DND-41 (cell line): ENCODE results near the gene PIK3IP1.

Source experiments
- ATAC-seq: fragments of 200-7000 bp; cut with Tn5 transposase; 3 replicates; pipeline ENCODE4 v1.9.1; 2021; ENCODE audit warnings: low read depth; ENCODE audit not compliant: insufficient read depth
- DNase-seq: peaks from one replicate; pipeline ENCODE4 v3.0.0-alpha.2; 2020
- H2AFZ ChIP-seq: 2 replicates; pipeline ENCODE4 v1.6.0; 2012; ENCODE audit warnings: low read depth, low read length
- H3K27ac ChIP-seq: 2 replicates; pipeline ENCODE4 v1.5.1; 2012; ENCODE audit warnings: low read length, inconsistent platforms
- H3K27me3 ChIP-seq: fragments of 200-600 bp; sonication (generic); 2 replicates; pipeline ENCODE4 v1.6.0; 2012; ENCODE audit warnings: low read length, mild to moderate bottlenecking, inconsistent platforms; ENCODE audit not compliant: insufficient read depth, poor library complexity
- H3K36me3 ChIP-seq: 2 replicates; pipeline ENCODE4 v1.5.1; 2012; ENCODE audit warnings: low read length, inconsistent platforms; ENCODE audit not compliant: insufficient read depth
- H3K4me1 ChIP-seq: 2 replicates; pipeline ENCODE4 v1.5.1; 2012; ENCODE audit warnings: mild to moderate bottlenecking, low read length; ENCODE audit not compliant: insufficient read depth
- H3K4me2 ChIP-seq: 2 replicates; pipeline ENCODE4 v1.6.0; 2012; ENCODE audit warnings: mild to moderate bottlenecking, moderate library complexity, low read length, inconsistent platforms; ENCODE audit not compliant: insufficient read depth
- H3K4me3 ChIP-seq, 2 experiments: fragments of 200-600 bp in 1 of 2; shearing (Covaris generic) in 1 of 2; 2 replicates each; pipeline ENCODE4 v1.5.1; 2012 to 2016; ENCODE audit warnings: inconsistent platforms in 2 of 2, low read length in 2 of 2, mild to moderate bottlenecking in 2 of 2, low read depth in 1 of 2, moderate library complexity in 1 of 2
- H3K79me2 ChIP-seq: 2 replicates; pipeline ENCODE4 v1.6.0; 2012; ENCODE audit warnings: low read length, inconsistent platforms; ENCODE audit not compliant: insufficient read depth
- H3K9ac ChIP-seq: 2 replicates; pipeline ENCODE4 v1.6.0; 2012; ENCODE audit warnings: low read depth, mild to moderate bottlenecking, inconsistent platforms, low read length, moderate library complexity
- H3K9me3 ChIP-seq: 2 replicates; pipeline ENCODE4 v1.5.1; 2012; ENCODE audit warnings: low read length, moderate library complexity, mild to moderate bottlenecking, inconsistent platforms; ENCODE audit not compliant: insufficient read depth, severe bottlenecking
- H4K20me1 ChIP-seq: 2 replicates; pipeline ENCODE4 v1.6.0; 2012; ENCODE audit warnings: low read length; ENCODE audit not compliant: insufficient read depth
- EZH2 ChIP-seq: IDR thresholded peaks from 3 replicates; pipeline ENCODE4 v1.6.1; 2012; ENCODE audit warnings: borderline replicate concordance, low read depth, mild to moderate bottlenecking, moderate library complexity, low read length, inconsistent platforms; ENCODE audit not compliant: severe bottlenecking
- TF ChIP-seq, protein P1 (sequence below): IDR thresholded peaks from 2 replicates; pipeline ENCODE4 v1.5.1; 2012; ENCODE audit warnings: borderline replicate concordance, low read length, moderate library complexity, mild to moderate bottlenecking; ENCODE audit not compliant: poor library complexity, severe bottlenecking; ENCODE audit errors: extremely low read depth

The PIK3IP1 gene

DNA sequence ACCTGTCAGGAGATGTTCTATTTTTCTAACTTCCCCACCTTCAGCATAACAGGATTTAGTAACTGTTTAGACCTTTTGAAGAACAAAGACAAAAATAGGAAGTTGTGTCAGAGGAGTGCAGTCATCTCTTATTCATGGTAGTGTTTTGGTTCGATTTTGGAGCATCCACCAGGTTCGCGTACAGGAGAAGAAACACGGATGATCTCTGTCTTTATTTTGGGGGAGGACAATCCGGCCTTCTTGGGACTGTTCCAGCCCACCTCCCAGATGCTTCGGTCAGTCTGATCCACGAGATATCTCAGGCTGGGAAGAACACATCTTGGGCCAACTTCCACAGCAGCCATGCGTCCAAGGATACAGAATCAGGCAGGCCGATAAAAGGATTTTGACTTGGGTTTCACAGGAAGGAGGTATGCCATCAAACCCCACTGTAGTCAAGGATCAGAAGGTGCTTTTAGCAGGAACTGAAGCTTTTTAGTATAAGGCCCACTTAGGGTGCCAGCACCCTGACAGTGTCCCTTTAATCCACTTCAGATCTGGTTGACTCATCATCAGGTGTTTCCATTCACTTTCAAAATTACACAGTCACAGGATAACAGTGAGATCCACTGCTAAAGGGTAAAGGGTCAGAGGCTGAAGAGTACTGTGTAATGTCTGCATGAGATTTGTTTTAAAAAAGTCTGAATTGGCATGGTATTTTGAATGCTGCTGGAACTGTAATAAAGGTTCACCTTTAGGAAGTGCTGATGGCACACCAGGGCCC lies 37.3 kb upstream of the PIK3IP1 start:
- Histone ChIP-seq H3K4me2 (no peak overlapping the region), H3K36me3 (peaks cover 95% of the 10 kb centered on the region), H3K27me3 (no peaks in the 10 kb centered on the region), H4K20me1 (peaks cover 68% of the 10 kb centered on the region), H3K9me3 (no peaks in the 10 kb centered on the region), H2AFZ (no peak overlapping the region), H3K9ac (no peak overlapping the region), H3K27ac (no peak overlapping the region), H3K4me1 (no peaks in the 10 kb centered on the region), H3K79me2 (peaks cover 47% of the 10 kb centered on the region), H3K4me3 (no peak overlapping the region)
- no peak for TF ChIP-seq EZH2
- TF ChIP-seq, protein P1, sequence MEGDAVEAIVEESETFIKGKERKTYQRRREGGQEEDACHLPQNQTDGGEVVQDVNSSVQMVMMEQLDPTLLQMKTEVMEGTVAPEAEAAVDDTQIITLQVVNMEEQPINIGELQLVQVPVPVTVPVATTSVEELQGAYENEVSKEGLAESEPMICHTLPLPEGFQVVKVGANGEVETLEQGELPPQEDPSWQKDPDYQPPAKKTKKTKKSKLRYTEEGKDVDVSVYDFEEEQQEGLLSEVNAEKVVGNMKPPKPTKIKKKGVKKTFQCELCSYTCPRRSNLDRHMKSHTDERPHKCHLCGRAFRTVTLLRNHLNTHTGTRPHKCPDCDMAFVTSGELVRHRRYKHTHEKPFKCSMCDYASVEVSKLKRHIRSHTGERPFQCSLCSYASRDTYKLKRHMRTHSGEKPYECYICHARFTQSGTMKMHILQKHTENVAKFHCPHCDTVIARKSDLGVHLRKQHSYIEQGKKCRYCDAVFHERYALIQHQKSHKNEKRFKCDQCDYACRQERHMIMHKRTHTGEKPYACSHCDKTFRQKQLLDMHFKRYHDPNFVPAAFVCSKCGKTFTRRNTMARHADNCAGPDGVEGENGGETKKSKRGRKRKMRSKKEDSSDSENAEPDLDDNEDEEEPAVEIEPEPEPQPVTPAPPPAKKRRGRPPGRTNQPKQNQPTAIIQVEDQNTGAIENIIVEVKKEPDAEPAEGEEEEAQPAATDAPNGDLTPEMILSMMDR: no peak
- no peak for DNase-seq
- ATAC-seq: no peak

DNA sequence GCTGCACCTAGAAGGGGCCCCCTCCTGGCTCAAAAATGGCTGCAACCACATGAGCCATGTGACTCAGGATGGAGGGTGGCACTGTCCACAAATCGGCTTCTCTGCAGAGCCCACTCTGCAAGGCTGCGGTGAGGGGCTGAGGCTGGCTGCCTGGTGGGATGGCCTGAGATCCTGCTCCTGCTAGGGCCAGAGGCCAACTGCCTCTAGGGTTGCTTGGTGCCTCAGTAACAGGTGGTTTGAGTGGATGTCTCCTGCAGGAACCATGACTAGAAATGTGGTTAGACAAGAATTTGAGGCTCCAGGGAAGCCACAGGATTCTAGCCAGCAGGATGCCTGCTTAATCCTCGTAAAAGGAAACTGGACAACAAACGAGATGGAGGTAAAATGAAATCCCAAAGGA lies 36.7 kb upstream of the PIK3IP1 start:
- Histone ChIP-seq H3K4me2 (no peak overlapping the region), H4K20me1 (peaks cover 65% of the 10 kb centered on the region), H3K27ac (no peak overlapping the region), H3K9ac (no peak overlapping the region), H3K9me3 (no peaks in the 10 kb centered on the region), H3K4me1 (no peaks in the 10 kb centered on the region), H3K36me3 (peaks cover 93% of the 10 kb centered on the region), H3K27me3 (no peaks in the 10 kb centered on the region), H3K79me2 (peaks cover 42% of the 10 kb centered on the region), H3K4me3 (no peak overlapping the region), H2AFZ (no peak overlapping the region)
- TF ChIP-seq EZH2: no peak
- TF ChIP-seq, protein P1: no peak
- no peak for DNase-seq
- no peak for ATAC-seq

DNA sequence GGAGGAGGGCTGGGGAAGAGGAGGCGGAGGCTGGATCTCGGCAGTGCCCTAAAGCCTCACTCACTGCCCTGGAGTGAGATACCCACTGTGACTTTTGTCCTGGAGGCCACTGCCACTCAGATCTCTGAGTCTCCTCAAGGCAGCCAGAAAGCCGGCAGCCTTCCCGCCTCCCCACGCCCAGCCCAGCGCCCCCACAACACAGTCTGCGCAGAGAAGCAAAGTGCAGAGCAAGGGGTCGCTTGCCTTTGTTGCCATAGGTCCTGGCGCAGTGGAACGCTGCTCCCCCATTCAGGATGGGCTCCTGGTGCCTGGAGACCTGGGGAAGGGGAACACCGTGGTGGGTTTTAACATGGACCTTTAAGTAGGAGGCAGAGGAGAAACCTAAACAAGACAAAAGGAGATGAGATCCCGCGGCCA lies 36.3 kb upstream of the PIK3IP1 start:
- H2AFZ ChIP-seq: no peak overlapping the region
- no peak for TF ChIP-seq EZH2
- TF ChIP-seq, protein P1: no peak
- H3K9ac ChIP-seq: no peak overlapping the region
- no peak overlapping the region for H3K27ac ChIP-seq
- H4K20me1 ChIP-seq: peaks cover 63% of the 10 kb centered on the region
- no peaks in the 10 kb centered on the region for H3K27me3 ChIP-seq
- no peak for DNase-seq
- H3K4me1 ChIP-seq: no peaks in the 10 kb centered on the region
- H3K36me3 ChIP-seq: peaks cover 93% of the 10 kb centered on the region
- H3K4me3 ChIP-seq: no peak overlapping the region
- H3K4me2 ChIP-seq: no peak overlapping the region
- H3K9me3 ChIP-seq: no peaks in the 10 kb centered on the region
- H3K79me2 ChIP-seq: peaks cover 37% of the 10 kb centered on the region
- no peak for ATAC-seq
